Raji (cell line): ENCODE results near the gene PCSK2.

Experiments used
- POLR2A ChIP-seq: IDR thresholded peaks from 2 replicates; pipeline ENCODE4 v1.6.1; 2011; ENCODE audit warnings: low read depth, low read length, control low read depth; ENCODE audit not compliant: insufficient read depth

The PCSK2 gene

DNA sequence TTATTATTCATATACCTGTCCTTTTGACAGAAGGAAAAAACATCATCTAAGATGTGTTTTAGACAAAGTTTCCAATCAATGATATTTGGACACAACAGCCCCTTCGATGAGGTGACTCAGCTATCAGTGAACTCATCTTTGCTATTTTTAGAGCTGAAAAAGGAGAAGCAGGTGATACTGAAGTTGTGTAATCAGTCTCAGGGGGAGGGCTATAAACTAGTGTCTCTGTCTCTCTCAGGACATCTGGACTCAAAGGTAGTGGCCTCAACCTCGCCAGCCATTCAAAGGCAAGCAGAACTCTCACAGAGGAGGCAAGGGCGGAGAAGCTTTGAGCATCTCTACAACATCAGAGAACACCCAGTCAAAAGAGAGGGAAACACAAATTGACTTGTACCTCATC, 168.9 kb downstream of the PCSK2 start:
- no peak for TF ChIP-seq POLR2A

DNA sequence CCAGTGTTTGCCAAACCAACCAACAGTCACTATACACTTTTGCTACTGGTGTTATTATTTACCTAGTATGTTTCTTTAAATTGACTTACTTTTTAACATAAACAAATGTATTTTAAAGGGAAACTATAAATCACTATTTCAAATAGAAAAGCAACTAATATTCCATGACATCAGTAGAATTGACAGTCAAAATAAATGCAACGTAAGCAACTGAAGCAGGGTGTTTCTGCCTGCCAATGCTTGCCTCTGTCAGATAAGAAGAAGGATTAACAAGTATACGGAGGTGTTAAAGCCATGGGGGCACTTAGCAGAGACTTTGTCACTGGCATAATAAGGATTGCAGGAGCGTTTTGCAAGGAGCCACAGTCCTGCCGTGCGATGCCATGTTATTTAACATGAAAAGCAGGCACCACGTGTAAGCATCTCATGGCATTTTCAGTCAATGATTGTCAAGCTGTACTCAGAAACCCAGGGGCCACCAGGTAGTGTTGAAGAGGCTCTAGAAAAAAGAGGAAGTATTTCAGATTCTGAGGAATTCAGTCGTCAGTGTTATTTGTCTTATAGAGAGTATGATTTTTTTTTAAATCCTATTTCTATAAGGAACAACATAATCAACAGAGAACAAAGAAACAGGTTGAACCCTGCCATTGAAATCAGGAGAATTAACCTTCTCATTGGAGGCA, 172.6 kb downstream of the PCSK2 start:
- no peak for TF ChIP-seq POLR2A

GRCh38 chr20:17403461-17403860, 176.6 kb downstream of the PCSK2 start:
- no peak for TF ChIP-seq POLR2A

- no peak for TF ChIP-seq POLR2A
Observed at GRCh38 chr20:17406051-17406590, 179.3 kb downstream of the PCSK2 start.

GRCh38 chr20:17407550-17407949, 180.7 kb downstream of the PCSK2 start:
- TF ChIP-seq POLR2A = no peak

DNA sequence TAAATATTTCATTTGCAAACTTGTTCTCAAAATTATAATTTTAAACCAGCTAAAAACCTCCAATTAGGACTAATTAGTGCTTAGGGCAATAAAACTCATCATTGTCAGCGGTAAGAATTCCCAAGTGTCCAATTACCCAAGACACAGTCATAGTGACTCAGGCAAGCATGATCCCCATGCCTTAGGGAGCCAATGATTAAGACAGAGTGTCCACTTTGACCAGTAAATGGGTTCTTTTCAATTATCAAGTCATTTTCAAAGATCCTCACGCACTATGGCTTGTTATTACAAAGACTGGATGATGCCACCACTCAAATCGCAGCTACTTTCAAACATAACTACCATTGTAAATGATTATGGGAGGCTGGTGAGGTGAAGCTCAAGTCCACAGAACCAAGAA, 190.4 kb downstream of the PCSK2 start:
- no peak for TF ChIP-seq POLR2A

- TF ChIP-seq POLR2A = no peak
Observed at GRCh38 chr20:17418737-17419136, 191.9 kb downstream of the PCSK2 start.

GRCh38 chr20:17419479-17420041, 192.7 kb downstream of the PCSK2 start:
- no peak for TF ChIP-seq POLR2A

DNA sequence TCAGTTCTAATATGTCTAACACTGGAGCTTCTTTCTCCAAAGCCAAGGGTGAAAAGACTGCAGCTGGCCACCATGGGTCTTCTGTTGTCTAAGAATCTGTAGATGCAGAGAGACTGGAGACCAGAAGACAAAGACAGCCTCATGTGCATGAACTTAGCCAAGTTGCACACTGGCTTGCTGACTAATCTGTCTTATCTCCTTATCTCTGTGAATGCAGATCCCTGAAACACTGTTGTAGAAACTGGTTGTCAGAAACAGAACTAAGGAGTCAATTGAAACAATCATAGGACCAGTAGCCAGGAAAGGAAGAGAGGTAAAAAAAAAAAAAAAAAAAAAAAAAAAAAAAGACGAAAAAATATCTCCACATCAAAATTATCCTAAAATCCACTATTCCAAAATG, 194.7 kb downstream of the PCSK2 start:
- TF ChIP-seq POLR2A = no peak

DNA sequence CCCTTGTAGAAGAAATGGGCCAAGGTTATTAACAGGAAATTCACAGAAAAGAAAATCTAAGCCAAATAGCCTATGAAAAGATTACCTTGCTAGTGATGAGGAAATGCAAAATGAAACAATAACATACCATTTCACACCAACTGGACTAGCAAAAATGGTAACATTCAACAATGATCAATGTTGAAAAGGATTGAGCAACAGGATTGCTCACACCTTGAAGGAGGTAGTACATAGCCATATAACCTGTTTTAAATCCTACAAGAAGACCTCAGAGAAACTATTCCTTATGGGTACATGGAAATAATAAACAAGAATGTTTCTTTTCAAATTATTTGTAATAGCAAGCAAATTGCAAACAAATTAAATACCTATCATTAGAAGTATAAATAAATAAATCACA, 196.9 kb downstream of the PCSK2 start:
- TF ChIP-seq POLR2A = no peak

DNA sequence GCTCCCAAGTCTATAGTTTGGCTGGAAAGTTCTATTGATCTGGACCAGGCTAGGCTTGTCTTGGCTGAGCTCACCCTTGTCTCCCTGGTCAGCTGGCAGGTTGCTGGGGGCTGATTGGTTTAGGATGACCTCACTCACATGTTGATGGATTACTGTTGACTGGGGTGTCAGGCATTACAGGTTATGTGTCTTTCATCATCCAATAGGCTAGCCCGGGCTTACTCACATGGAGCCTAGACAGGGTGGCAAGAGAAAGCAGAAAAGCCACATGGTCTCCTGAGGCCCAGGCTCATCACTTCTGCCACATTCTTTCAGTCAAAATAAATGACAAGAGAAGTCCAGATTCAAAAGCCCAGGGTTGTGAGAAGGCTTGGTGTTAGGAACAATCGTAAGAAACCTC, 200.8 kb downstream of the PCSK2 start:
- no peak for TF ChIP-seq POLR2A

- TF ChIP-seq POLR2A = no peak
Observed at GRCh38 chr20:17430125-17430950, 203.5 kb downstream of the PCSK2 start.

GRCh38 chr20:17431621-17432364, 205.0 kb downstream of the PCSK2 start:
- no peak for TF ChIP-seq POLR2A

DNA sequence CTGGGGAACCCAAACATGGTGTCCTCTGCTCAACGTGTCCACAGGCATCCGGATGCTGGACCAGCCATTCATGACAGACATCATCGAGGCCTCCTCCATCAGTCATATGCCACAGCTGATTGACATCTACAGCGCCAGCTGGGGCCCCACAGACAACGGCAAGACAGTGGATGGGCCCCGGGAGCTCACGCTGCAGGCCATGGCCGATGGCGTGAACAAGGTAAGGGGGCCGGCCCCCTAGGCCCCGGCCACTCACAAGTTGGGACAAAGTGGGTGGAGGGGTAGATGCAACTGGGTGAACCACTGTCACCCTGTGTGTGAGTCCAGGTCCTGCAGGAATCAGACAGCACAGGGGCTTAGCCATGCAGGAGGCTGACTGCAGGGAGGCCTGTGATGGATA, 209.8 kb downstream of the PCSK2 start:
- no peak for TF ChIP-seq POLR2A

DNA sequence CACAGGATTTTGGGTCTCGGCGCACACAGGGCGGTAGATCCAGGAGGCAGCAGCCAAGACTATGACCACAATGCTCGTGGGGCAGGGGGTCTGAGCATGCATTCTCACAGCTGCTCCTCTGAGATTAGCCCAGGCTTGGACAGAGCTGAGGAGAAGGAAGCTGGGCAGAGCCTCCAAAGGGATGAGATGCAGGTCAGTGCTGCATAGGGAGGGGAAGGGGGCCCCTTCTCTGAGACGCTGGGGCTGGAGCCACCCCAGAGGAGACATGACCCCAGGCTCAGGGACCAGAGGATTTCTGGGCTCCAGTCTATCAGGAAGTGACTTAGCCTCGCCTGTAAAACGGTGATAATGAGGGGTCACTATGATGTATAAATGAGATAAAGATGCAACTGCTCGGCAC, 210.4 kb downstream of the PCSK2 start:
- no peak for TF ChIP-seq POLR2A

DNA sequence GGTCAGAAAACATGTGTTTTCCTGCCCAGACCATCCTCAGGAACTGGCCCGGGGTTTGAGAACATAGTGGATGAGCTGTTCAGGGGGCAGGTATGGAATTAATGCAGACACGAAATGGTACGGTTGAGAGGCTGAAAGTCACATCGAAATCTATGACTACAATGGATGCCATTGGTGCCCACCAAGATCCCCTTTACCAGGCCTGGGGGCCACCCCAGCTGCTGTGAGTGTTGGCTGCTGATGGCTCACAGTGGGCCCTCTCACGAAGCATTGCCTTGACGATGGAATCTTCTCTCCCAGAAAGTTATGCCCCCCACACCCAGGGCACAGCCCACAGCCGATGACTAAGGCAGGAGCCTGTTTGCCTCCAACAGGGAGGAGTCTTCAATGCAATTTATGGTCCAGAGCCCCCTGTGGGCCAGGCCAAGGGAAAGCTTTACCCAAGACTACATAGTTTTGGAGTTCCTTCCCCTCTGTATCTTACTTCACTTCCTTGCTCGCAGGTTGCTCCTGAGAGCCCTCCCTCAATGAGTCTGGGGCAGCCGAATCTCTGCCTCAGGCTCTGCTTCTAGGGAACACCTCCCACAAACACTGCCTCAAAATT, 211.7 kb downstream of the PCSK2 start:
- no peak for TF ChIP-seq POLR2A
